HG02588 (cell line): ENCODE data around the gene CFAP43.
"Not testable (repeated sequence)": the region's sequence is repeated elsewhere in the genome, so short reads cannot be mapped to it uniquely, and the experiment has no call there.

Source experiments
- ATAC-seq: cut with Tn5 transposase; IDR thresholded peaks from one replicate; pipeline ENCODE4 v1.9.1; 2021; ENCODE audit warnings: mild to moderate bottlenecking, moderate library complexity; ENCODE audit not compliant: unreplicated experiment

Gene CFAP43

DNA sequence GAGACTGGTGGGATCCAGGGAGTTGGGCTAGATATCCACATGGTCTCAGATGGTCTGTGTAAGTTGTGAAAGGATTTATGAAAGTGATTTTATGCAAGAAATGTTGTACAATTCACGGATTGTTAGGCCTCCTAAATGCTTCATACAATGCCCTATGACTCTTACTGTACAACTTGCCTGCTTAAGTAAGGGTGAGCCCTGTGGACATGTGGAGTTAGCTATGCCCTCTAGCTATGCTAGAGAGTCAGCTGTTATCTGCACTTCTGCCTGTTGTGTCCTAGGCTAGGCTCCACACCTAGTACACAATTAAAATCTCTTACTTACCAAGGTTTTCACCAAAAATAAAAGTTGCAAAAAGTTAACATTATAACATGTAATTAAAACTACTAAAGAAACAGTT, 1.7 kb upstream of the CFAP43 start:
- ATAC-seq = no peak

DNA sequence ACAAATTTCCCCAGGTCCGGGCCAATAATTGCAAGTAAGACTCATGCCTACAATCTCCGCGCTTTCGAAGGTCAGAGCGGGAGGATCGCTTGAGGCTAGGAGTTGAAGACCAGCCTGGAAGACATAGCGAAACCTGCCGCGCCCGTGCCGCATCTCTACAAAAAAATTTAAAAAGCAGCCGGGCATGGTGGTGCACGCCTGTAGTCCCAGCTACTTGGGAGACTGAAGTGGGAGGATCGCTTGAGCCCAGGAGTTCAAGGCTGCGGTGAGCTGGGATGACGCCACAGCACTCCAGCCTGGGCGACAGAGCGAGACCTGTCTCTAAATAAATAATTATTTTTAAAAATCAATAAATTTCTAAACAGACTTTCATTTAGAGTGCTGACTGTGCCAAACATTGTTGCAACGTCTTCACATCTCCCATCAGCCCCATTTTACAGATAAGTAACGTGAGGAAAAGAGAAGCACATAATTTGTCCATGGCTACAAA, 494 bp upstream of the CFAP43 start:
- peak; percentile 9 for ATAC-seq

DNA sequence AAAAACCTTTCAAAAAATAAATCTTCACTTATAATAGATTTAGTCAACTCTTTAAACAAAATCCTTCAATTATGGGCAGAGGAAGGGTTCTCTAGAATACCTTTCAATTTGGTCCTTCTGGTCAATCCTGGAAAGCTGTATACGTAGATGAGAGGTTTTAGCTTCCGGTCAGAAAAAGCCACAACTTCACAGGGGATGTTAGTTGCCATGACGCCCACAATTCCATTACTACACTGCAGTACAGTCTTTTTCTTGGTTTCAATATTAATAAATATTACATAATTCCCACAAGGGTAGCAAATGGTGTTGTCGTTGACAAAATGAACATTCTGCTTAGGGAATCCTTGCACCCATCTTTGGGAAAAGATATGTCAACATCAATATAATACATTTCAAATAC, 1.7 kb downstream of the CFAP43 start:
- ATAC-seq = no peak

DNA sequence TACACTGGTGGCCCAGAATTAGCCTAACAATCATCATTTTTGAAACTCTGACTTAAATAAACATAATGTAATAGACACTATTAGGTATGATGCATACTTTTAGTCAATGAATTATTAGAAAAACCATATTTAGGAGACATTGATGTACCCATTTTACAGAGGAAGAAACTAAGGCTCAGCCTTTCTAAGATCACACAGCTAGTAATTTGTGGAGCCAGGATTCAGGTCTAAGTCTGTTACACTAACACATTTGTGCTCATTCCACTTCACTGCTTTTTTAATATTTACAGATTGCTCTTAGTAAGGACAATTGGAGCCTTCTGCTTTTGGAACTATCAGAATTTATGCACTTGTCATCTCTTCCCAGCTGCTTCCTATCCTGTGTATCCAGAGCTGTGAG, 8.9 kb downstream of the CFAP43 start:
- ATAC-seq = no peak

DNA sequence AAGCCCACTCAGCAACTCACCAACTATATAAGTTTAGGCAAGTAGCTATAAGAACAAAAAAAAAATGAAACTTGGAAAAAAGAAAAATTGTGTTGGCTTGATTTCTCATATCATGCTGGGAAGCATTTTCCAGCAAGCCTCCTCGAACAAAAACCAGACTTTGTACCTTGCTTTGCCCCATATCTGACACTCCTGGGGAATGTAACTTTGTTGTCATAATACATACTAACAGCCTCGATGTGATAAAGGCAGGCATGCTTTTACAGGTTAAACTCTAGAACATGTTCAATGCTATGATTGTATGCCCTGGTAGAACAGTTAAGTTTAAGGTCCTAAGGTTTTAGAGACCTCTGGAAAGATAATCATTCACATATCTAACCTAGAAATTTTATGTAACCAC, 11.6 kb downstream of the CFAP43 start:
- no peak for ATAC-seq

DNA sequence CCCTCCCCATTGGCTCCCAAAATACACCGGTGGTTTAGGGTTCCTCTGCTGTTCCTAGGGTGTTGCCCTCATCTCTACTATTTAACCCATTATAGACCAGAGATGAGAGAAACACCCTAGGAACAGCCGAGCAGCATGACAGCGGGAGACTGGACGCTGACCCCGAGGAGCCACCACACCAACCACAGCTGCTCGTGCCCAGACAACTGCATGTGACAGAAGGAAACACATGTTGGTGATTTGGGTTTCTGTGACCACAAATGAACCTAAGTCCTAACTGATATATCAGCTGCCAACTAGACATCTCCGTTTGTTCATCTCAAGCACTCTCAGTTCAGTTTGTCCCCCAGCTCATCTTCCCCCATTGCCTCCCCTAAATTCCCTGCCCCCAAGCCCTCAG, 13.4 kb downstream of the CFAP43 start:
- ATAC-seq = no peak

DNA sequence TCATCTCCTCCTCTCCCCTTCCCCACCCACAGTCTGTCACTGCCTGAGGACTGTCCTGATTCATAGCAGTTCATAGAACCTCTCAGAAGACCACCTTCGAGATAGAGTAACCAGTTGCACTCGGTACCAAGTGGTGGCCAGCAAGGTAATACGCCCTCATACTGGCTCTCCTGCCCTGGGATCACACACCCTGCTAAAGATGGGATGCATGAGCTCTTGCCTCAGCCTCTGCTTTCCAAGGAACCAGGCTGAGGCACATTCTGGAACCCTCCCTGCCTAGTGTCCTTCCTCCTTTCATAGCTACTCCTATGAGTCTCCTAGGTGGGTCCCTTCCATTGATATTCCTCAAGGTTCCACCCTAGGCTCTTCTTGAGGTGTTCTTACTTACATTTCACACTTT, 15.5 kb downstream of the CFAP43 start:
- no peak for ATAC-seq

DNA sequence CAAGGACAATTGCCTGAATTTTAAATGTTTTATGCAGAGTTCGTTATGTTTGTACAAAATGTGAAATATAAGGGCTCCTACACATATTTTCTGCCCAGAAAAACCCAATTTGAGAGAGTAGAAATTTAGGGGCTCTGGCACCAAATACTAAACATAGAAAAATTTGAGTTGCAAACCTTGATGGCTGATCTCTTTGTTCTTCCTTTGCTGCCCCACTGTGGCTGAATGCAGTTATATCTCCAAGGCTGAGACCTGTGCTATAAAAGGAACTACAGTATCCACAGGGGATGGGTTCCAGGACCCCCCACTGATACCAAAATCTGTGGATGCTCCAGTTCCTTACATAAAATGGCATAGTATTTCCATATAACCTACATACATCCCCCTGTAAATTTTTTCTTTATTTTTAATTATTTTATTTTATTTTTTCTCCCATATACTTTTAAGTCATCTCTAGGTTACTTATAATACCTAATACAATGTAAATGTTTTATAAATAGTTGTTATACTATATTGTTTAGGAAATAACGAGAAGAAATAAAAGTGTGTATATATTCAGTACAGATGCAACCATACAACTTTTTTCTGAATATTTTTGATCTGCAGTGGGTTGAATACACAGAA, 22.5 kb downstream of the CFAP43 start:
- no peak for ATAC-seq

DNA sequence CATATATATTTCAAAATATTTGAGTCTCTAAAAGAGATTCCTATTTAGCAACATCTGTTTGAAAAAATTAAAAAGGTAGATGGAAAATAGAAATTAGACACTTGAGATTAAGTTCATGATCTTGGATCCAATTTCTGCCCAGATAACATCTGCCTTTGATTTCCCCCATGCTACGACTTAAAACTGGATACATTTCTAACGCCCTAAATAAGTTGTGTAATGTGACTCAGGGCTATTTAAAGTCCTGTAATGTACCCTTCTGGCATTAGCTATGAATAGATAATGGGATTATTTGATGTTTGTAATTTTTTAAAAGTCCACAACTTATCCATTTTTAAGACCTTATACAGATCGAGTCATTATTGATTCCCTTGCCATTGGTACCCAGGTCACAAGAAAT, 23.4 kb downstream of the CFAP43 start:
- no peak for ATAC-seq

DNA sequence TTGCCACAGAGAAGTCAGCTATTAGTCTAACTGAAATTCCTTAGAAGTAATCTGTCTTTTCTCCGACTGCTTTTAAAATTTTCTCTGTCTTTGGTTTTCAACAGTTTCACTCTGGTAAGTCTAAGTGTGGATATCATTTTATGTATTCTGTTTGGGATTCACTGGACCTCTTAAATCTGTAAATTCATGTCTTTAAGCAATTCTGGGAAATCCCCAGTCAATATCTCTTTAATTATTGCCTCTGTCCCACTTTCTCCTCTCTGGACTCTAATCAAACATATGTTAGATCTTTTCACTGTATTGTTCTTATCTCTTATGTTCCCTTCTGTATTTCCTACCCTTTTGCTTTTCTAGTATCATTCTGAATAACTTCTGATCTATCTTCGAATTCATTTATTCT, 29.9 kb downstream of the CFAP43 start:
- no peak for ATAC-seq

DNA sequence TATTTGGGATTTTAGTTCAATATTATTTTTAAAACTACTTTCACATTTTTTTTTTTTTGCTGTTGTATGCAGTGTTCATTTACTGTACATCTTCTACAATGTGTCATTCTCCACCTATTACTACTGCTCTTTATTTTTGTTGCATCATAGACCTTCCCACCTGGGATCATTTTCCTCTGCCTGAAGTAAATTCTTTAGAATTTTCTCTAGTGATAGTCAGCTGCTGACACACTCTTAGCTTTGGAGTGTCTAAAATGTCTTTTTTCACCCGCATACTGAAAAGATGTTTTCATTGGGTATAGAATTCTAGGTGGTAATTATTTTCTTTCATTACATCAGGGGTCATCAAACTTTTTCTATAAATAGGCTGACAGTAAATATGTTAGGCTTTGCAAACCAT, 30.5 kb downstream of the CFAP43 start:
- ATAC-seq = no peak

DNA sequence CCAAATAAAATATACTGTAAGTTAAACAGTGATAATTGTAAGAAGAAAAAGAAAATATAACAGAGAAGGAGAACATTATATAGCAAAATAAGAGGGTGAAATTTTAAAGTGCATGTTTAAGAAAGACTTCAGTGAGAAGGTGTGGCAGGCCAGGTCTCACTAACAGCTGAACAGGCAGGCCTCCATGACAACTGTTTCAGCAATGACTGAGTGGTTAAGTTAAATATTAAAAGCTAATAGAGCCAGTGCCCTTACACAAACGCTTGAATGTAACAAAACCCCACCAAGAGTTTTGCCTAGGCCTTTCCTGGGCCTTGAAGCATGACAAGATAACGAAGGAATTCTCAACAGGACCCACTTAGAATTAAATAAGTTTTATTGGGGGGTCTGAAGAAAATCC, 32.6 kb downstream of the CFAP43 start:
- no peak for ATAC-seq

DNA sequence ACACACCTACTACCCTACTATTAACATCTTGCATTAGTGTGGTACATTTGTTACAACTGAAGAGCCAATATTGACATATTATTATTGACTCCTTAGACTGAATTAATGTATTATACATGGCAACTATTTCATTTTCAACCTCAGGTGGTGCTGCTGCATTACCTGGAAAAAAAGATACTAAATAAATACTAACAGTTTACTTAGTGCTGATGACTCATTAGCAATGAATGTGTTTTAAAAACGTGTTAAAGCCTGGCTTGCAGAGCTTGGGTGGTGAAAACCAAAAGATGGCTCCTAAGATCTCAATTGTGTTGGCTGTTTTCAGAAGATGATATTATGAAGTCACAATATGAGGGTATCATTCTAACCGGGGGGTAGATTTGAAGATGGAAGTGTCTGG, 34.8 kb downstream of the CFAP43 start:
- no peak for ATAC-seq

DNA sequence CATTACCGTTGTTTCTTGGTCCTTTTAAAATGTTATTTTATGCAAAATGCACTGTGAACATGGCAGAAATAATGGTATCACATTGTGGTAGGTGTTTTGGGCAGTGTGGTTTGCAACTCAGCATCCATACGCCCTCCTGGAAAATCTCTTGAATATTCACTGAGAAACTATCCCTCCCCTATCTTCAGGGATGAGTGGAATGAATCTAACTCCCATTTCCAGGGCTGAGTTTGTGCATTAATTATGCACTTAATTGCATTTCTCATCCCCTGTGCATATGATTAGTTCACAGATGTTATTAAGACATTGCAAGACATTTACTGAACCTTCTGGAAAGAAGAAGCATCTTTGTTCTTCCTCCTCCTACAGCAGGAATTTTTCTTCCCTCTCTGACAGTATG, 36.5 kb downstream of the CFAP43 start:
- no peak for ATAC-seq

DNA sequence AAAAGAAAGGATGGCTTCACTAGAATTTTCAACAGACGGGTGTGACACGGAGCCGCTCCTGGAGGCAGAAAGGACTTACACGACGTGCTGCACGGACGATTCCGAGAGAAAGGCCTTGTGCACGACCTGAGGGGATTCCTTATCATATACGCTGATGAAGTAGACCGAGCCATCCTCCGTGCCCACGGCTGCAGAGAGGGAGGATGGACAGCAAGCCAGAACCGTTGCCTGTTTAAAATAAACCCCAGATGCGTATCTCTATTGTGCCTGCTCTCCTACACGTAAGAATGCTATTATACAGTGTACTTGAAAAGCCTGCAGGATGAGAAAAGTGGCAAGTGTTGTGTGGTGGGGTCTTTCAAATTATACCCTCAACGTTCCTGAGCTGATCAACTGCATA, 38.4 kb downstream of the CFAP43 start:
- no peak for ATAC-seq

DNA sequence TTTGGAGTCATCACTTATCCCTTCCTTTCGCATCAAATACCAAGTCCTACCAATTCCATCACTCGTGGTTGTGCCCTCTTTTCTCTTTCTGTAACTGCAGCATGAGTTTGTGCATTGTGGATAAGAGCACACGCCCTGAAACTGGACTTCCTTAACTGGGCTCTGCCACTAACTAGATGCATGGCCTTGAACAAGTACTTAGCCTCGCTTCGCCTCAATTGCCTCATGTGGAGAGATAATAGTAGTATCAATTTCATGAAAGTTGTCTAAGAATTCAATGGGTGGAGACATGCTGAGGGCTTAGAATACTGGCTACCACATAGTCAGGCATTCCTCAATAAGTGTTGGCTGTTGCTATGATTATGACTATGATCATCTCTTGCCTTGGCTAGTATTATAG, 41.5 kb downstream of the CFAP43 start:
- ATAC-seq = no peak

DNA sequence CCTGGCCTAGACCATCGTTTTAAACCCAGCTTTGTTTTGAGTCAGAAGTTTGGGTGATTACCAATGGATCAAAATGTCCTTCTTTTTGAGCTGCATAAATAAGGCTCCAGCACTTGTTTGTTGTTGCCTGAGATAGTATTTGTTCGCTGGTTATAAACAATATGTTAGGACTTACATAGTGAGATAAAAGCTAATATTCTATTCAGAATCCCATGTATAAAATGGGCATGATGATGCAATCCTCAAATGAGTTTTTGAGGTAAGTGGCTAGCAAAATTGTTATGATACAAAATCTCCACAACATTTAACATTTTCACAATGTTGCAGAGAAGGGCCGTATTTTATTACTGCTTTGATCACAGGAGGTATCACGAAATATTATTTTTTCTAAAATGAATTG, 48.5 kb downstream of the CFAP43 start:
- ATAC-seq = no peak

DNA sequence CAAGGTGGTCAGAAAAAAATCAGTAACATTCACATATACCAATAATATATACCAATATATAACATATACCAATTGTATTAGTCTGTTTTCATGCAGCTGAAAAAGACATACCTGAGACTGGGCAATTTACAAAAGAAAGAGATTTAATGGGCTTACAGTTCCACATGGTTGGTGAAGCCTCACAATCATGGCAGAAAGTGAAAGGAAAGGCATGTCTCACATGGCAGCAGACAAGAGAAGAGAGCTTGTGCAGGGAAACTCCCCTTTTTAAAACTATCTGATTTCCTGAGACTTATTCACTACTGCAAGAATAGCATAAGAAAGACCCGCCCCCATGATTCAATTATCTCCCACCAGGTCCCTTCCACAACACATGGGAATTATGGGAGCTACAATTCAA, 58.0 kb downstream of the CFAP43 start:
- ATAC-seq = not testable (repeated sequence)

DNA sequence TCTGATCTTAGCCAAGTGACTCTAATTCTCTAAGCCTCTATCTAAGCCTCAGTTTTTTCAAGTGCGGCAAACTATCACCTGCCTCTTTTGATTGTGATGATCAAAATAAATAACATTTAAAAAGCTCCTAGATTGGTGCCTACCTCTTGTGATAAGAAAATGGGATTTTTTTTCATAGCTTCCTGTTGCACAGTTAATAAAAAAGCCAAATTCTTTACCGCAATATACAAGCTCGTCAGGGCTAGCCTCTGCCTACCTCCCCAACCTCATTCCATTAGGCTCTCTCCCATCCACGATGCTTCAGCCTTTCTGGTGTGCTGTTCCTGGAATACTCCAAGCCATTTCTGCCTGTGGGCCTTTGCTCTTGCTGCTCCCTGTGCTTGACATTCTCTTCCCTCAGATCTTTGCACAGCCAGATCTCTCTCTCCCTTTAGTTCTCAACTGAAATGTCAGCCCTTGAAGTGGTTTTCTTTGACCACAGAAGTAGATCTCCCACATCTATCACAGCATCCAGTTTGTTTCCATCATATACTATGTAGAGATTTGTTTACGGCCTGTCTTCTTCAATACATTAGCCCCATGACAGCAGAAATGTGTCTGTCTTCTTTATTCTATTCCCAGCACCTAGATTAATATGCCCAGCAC, 61.4 kb downstream of the CFAP43 start:
- ATAC-seq = no peak

DNA sequence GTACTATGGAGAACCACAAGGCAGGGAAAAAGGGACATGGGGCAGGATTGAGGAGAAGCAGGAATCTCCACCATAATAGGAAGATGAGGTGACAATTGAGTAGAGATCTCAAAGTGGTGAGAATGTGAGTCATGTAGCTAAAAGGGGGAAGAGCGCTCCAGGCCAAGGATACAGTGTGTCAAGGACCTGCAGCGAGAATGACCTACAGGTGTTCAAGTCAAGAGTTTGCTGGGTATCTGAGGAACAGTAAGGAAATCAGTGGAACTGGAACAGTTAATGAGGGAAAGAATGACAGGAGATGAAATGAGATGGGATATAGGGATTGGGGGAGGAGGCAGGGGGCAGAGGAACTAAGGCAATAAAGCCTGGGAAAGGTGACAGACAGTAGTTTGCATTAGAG, 76.6 kb downstream of the CFAP43 start:
- no peak for ATAC-seq

DNA sequence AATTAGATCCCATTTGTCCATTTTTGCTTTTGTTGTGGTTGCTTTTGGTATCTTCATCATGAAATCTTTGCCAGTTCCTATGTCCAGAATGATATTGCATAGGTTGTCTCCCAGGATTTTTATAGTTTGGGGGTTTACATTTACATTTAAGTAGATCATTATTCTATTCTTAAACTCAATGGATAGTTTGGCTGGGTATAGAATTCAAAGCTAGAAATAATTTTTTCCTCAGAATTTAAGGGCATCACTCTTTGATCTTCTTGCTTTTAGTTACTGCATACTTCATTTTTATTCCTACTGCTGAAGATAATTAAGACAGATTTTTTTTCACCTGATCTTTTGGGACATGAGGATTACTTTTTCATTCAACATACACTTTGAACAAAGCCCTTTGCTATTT, 80.4 kb downstream of the CFAP43 start:
- no peak for ATAC-seq

DNA sequence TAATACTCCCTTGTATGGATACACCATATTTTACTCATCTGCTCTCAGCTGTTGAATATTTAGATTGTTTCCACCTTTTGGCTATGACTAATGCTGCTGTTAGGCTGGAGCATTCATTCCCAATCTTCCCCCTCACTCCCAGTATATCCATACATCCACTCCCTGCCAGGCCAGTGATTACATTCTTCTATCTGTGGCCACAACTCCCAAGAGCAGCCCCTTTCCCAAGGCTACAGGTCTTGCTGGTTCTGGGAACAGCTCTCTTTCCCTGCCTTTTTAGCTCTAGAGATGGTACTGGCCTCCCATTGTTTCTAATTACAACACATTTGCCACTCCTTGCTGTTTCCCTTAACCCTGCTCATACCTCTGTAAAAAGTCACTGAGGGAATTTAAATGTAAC, 82.0 kb downstream of the CFAP43 start:
- no peak for ATAC-seq

DNA sequence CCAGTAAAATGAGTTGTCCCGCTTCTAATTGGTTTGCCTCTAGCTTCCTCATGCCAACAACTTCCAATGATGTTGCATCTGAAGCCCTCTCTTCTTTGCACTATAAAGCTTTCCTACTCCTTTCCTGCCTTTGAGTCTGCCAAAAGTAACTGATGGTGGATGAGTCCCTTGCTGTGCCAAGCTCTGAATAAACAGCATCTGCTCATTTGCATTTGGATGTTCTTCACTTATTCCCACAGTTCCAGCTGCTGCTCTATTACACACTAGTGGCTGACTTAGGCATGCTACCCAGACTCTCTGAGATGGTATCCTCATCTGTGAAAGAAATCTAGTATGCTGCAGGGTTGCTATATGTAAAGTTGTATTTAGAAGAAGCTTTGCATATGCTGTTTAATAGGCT, 85.3 kb downstream of the CFAP43 start:
- no peak for ATAC-seq
